Cardiac septum (tissue), 1 donor: ENCODE results near the gene SLC9A8. TPM values are rescaled to one million over a fixed set of nuclear protein-coding genes. Genes with fewer than 3 reads are reported as not detected.
A peak's percentile ranks its signal among the peaks of the same experiment; 100 is the strongest.
"Not testable (repeated sequence)": the region's sequence is repeated elsewhere in the genome, so short reads cannot be mapped to it uniquely, and the experiment has no call there.

Experiments used
- DNase-seq: peaks from one replicate; pipeline ENCODE4 v3.0.0-alpha.2; 2020; ENCODE audit warnings: low spot score
- intact Hi-C: fragments of 100-400 bp; cut with DNase I; formaldehyde crosslinking; loops from one replicate; pipeline ENCODE4 v1.14.0; 2022
- total RNA-seq: library from RNA; stranded (reverse); fragmentation: NEBNext Ultra II Directional; extraction: Animal tissue kit (Norgen Biotek cat#: 25700); gene quantifications from one replicate; pipeline ENCODE4 v1.2.1, GENCODE V29; 2021
- donor health status: DM: no; HTN: no; CAD: no.

The SLC9A8 gene
- total RNA-seq, 1 donor from 2014 or later: 7.2 TPM

DNA sequence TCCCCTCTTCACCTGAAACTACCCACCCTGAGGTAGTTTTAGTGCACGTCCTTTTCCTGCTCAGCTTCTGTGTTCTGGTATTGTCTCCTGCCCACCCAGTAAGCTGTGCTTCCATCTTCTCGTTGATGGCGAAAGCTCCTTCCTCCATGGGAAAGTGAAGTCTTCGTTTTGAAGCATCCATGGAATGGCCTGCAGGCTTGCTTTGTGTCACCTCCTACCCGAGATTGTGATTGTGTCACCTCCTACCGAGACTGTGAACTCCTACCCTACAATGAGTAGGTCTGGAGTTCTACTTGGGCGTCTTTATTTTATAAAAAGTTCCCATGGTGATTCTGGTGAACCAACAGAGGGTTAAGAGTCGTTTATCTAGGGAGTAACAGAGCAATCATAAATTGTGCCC lies 25.9 kb downstream of the SLC9A8 start:
- no peak for DNase-seq
- intact Hi-C loops: no loop called here

DNA sequence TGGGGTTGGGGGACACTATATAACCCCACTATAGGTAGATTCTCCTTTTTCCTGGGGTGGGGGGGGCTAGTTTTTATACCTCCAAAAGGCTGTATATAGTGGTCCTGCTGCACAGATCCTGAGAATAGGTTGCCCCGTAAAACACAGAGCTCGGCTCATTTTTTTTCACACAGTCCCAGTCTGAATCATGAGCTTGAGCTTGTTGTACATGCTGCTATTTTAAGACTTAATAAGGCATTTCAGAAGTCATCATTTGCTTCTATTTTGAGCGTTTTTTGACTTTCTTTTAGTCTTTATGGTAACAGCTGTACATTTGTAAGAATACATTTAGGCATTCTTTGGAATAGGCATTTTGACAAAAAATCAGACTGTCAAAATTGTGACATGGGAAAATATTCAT lies 30.5 kb downstream of the SLC9A8 start:
- intact Hi-C loops: no loop called here
- no peak for DNase-seq

DNA sequence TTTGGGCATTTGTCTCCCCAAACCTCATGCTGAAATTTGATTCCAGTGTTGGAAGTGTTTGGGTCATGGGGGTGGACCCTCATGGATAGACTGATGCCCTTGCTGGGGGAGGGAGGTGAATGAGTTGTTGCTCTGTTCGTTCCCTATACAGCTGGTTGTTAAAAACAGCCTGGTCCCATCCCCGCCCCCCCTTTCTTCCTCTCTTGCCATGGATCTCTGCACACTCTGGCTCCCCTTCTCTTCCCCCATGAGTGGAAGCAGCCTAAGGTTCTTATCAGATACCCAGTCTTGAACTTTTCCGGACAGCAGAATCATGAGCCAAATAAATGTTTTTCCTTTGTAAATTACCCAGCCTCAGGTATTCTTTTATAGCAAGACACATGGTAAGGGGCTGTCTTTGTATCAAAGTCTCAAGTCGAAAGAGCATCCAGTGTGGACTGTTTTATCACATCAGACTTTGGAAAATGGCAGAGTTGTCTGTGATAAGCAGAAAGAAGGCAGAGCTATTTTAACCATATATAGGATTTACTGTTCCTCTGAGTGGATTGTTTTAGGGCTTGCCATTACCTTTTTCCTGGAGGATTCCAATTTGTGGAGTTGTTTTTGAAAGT lies 31.2 kb downstream of the SLC9A8 start:
- DNase-seq: no peak

DNA sequence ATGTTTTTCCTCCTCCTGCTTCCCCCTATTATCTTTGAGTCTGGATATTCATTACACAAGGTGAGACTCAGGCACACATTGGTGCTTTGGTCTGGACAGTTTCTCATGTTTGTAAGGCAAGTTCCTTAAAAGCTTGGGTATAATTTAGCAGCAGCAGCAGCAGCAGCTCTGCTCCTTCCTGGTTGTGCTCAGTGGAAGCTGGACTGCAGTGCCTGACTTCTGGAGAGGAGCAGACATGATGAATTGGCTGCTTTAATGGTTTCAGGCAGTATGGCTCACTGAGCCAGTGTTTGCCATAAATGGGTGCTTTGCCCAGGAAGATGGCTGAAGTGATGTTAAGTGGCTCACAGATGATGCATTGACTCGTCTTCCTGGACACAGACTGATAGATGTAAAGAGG lies 32.4 kb downstream of the SLC9A8 start:
- intact Hi-C loops: no loop called here

More for the DNA sequence above, 31.2 kb downstream of the SLC9A8 start:
- intact Hi-C loops: no loop called here

DNA sequence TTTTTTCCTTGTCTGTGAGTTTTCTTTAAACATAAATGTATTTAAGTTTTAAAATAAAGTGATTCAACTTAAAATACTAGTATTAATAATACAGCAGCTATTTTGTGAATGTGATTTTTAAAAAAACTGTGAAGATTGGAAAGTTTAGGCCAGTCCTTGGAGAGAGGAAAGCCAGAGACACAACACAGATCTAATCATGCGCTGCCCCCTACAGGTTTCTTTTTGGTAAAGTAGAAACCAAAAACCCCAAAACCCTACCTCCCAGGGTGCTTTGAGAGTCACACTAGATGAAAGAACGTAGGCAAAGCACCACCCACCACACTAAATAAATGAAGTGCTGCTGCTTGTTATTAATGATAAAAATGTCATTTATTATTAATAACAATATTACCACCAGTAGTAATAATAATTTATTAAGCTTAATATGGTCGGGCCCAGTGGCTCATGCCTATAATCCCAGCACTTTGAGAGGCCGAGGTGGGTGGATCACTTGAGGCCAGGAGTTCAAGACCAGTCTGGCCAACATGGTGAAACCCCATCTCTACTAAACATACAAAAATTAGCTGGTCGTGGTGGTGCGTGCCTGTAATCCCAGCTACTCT lies 33.7 kb downstream of the SLC9A8 start:
- intact Hi-C loops: loop anchor here (2.0 kb wide), 1 partner anchor 236 kb away; no protein-coding TSS in a partner anchor
- DNase-seq: no peak

More for the DNA sequence above, 32.4 kb downstream of the SLC9A8 start:
- no peak for DNase-seq

DNA sequence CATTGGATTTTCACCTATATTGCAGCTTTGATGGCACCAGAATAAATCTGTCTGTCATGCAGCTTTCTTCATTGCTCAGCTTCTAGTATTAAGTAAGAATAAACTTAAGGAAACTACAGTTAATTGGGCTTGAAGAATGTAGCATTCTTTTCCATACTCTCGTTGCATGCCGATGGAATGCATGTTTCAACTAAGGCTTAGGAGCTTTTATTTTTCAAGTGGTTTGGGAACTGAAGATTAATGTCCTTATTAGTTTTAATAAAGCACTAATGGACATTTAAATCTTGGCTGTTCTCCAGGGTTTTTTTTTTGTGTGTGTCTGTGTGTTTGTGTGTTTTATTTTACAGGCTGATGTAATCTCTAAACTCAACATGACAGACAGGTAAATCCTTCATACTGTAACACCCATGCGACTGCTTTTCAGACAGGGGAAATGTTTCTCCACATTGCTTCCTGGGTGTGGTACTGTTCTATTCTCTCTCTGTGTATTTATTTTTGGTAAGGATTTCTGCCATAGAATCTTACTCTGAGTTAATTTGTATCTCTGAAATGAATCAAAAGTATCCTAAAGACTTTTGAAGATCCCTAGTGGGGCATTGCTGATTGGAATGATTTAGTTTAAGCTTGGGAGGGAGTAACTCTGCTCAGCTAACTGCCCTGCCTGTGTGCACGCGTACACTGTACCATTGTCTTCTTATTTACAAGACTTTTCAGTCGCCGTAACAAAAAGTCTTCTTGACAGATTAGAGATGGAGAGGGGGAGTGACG lies 38.0 kb downstream of the SLC9A8 start:
- DNase-seq: no peak

DNA sequence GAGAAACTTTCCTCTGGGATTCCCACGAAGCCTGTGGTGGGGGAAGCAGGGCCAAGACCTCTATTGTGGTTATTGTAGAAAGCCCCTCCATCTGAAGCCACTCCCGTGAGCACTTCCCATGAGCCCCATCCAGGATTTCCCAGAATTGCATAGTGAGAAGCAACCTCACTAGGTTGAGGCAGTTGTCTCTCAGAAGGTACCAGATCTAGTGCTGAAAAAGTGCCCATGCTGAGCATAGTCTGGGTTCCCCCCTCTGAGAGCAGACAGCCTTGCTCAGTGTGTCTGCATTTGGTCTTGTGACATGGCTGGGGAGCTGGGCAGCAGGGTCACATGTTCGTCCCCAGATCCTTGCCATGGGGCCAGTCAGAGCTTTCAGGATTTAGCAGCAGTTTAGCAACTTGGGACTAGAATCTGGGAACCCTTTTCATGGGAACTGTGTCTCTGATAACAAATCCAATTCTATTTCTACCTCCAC lies 38.6 kb downstream of the SLC9A8 start:
- intact Hi-C loops: no loop called here
- DNase-seq: no peak

More for the DNA sequence above, 38.0 kb downstream of the SLC9A8 start:
- intact Hi-C loops: no loop called here

DNA sequence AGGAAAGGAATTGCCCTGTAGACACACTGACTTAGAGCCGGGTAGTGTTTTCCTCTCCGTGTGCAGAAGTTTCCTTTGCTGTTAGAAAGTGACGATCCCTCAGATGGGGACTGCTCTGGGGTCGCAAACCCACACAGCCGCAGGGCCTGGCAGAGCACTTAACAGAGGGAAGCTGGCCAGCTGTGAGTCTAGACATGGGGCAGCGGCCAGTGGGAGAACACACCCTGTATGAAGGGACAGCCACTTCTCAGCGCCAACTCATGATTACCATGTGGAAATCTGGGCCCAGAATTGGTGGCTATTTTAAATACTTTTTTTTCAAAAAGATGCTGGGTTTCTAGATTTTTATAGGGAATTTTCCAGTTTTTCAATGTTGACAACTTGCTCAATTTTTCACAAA lies 39.4 kb downstream of the SLC9A8 start:
- intact Hi-C loops: no loop called here
- DNase-seq: no peak

DNA sequence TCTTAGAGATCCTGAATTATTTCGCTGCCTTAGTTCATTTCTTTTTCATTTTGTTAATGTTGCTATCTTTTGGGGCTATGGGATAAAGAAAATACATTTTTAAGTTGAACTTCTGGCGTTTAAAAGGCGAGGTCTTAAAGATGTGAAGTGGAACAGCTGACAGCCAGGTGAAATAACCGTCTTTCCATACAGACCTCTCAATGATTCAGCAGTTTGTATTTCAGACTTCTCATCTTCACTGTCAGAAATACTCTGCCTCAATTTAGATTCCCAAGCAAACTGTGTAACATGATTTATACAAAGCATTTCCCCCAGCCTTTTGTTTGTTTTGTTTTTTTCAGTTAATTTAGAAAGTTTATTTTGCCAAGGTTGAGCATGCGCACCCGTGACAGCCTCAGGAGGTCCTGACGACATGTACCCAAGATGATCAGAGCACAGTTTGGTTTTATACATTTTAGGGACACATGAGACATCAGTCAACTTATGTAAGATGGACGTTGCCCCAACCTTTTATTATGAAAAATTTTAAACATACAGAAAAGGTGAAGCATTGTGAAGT lies 40.0 kb downstream of the SLC9A8 start:
- DNase-seq: no peak
- intact Hi-C loops: no loop called here

DNA sequence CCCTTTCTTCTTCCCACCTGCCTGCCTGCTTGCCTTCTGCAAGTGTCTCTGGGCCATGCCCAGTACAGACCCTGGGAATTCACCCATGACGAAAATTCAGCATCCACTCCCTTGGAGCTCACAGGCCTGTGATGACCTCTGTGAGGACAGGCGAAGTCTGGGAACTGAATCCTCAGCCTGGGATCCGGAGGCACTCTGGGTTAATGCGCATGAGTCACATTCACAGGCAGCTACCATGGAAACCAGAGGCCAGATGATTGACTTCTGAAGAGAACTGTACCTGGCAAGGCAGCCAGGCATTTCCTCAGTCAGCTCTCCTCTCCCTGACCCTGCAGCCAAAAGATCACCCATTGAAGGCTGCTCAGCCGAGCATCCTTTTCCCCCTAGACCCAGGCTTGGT lies 41.0 kb downstream of the SLC9A8 start:
- intact Hi-C loops: no loop called here
- DNase-seq: no peak

DNA sequence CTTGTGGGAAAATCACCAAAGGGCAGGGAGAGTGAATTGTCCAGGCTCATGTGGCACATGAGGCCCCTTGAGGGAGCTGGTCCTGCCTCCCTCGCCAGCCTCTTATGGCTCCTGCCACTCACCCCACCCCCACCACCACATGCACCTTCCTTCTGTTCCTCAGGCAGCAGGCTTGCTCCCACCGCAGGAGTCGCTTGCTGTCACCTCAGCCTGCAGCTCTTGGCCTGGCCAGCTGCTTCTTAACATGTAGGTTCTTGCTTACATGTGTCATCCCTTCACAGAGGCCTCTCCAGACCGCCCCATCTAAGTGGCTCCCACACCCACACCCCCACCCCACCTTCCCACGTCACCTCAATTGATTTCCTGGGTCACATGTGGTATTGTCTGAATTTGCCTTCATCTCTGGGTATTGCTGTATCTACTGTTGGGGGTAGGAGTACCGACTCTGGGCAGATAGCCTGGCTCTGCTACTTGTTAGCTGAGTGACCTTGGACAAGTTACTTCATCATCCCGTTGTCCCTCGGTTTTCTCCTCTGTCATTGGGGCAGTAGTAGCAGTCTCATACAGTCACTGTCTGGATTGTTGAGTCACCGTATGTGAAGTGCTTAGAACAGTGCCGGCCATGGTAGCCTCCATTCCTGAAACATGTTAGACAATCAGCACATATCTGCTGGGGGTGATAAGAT lies 41.7 kb downstream of the SLC9A8 start:
- DNase-seq: no peak
- intact Hi-C loops: no loop called here

DNA sequence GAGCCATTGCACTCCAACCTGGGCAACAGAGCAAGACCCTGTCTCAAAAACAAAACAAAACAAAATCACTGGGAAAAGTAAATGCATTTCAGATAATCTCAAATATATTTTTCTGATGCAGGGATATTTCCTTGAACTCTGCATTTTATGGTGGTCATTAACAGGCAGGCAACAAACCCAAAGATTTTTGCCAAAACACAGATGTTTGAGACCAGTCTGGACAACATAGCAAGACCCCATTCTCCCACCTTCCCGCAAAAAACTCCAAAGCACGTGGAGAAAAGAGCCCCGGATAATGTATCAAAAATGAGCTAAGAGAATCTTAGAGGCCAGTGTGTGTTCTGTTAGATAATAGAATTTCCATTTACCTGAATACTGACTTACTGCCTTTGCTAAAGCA lies 44.3 kb downstream of the SLC9A8 start:
- intact Hi-C loops: no loop called here

DNA sequence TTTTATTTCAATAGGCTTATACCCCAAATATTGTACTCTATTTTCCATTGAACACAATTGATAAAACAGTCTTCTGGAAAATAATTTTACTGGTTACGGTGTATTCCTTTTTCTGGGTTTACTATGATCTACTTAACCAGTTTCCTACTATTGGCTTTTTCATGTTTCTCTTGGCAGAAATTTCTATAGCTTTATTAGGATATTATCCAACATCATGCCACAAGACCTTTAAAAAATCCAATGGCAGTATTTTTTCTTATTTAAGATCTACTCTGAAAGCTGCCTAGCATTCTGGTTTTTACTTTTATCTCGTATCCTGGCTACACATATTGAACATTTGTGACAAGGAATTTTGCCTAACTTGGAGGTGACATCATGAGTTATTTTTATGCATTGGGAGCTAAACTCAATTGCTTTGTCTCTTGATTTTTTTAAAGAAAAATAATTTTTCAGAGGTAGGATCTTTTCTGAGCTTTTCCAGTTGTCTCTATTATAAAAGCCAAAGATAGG lies 45.5 kb downstream of the SLC9A8 start:
- intact Hi-C loops: no loop called here
- no peak for DNase-seq

More for the DNA sequence above, 44.3 kb downstream of the SLC9A8 start:
- DNase-seq: no peak

DNA sequence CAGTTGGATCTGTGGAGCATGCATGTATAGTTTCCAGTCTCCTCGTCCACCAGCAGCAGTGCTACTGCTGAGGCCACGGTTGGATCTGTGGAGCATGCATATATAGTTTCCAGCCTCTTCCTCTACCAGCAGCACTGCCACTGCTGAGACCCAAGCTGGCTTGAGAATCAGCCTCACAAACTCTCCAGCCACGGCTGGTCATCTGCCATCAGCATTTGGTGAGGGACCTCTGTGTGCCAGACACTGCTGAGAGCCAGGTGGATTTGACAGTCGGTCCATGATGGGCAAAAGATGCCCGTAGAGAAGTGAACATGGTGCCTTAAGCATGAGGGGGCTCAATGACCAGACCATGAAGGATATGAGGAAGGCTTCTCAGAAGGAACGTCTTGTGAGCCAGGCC lies 46.4 kb downstream of the SLC9A8 start:
- DNase-seq: no peak
- intact Hi-C loops: no loop called here

DNA sequence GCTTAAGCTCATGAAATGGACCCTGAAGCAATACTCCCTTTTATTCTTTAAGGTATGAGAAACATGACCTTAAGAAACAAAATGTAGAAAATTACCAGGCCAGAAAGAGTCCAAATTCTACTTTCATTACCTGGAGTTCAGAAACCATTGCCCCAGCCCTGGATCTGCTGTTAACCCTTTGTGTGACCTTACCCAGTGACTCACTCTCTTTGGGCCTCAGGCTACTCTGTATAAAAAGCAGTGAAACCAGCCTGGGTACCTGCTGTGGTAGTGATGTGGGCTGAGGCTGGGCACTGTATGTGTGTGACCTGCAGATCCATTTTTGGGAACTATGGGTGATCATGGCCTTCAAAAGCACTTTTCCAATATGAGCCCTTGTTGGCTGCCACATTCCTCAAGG lies 47.2 kb downstream of the SLC9A8 start:
- DNase-seq: no peak
- intact Hi-C loops: no loop called here

DNA sequence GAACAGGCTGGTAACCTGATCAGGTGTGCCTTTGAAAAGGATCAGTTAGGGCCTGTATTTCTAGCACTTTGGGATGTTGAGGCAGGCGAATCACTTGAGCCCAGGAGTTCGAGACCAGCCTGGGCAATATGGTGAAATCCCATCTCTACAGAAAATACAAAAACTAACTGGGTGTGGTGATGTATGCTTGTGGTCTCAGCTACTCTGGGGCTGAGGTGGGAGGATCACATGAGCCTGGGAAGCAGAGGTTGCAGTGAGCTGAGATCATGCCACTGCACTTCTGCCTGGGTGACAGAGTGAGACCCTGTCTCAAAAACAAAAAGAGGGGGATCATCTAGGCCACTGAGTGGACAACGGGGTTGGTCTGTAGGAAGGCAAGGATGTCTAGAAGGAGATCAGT lies 48.6 kb downstream of the SLC9A8 start:
- DNase-seq, intact Hi-C loops: not testable (repeated sequence)

DNA sequence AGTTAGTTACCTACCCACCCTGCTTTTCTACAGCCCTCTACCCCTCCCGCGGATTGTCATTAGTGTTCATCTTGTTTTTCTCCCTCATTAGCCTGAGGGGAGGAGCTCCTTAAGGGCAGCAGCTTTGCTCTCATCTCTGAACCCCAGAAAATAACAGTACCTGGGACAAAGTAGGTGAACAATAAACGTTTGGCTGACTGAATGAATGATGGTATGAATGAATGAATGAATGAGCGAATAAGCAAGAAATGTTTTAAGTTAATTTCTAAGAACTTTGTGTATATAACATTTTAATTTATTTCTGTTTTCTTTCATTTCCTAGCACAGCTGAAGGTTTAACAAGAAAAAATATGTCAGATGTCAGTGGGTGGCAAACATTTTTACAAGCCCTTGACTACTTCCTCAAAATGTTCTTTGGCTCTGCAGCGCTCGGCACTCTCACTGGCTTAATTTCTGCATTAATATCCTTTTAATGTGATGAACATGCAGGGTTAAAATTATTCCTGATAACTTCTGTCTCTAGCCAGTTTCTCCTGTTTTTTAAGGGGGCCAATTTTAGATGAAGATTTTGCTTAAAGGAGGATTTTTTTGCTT lies 50.1 kb downstream of the SLC9A8 start:
- intact Hi-C loops: no loop called here
- DNase-seq: no peak

DNA sequence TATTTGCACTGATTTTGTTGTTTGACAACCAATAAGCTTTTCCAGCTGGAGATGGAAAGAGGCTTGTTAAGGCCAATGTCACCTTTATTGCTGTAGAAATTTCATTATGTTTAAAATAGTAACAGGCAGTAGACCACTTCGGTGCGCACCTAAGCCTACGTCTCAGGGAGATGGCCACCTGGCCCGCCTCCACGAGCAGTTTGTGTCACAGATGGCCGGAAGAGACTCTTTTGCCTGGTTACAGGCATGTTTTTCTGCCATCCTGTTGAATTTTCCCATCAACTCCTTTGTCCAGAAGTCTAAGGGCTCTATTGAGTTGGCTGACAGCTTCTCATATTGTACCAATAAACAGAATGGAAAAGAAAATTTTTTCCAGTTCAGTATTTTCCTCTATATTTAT lies 51.0 kb downstream of the SLC9A8 start:
- DNase-seq: no peak
- intact Hi-C loops: no loop called here

DNA sequence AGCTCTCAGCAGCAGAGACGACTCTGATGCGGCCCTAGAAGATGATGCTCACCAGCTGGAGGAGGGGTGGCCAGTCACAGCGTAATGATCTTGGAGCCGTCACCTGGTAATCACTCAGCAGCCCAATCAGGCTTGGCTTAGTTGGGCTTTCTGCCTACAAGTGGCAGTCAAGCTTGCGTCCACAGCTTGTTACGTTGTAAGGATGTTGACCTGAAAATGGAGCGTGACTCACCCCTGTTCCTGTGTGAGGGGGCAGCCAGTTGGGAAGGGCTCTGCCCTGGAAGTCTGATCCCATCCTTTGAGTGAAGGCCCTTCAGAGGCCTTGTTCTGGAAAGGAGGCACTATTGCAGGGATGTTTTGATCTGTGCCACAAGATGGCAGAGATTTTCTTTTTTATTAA lies 52.9 kb downstream of the SLC9A8 start:
- DNase-seq: peak; percentile 20
- intact Hi-C loops: no loop called here
